Measurements from ENCODE around the gene MYO10. TPM values are rescaled to one million over a fixed set of nuclear protein-coding genes. Genes with fewer than 3 reads are reported as not detected.

MYO10 gene
- polyA plus RNA-seq, 3 donors, result 0.23 to 1.1 (median 0.35) TPM

- Histone ChIP-seq H3K27me3 (ENCODE audit: control insufficient read depth in 2 of 2, insufficient read depth in 2 of 2, low read length in 2 of 2) (no peaks in the 10 kb centered on the region), H2AFZ (ENCODE audit: insufficient read depth, low read depth, low read length, poor library complexity, severe bottlenecking) (no peak overlapping the region), H4K20me1 (ENCODE audit: insufficient read depth, low read length) (no peaks in the 10 kb centered on the region), H3K4me3 (replicated peaks in 1 of 3; ENCODE audit: low read depth in 2 of 3, low read length in 3 of 3) (no peak overlapping the region), H3K36me3 (replicated peaks in 1 of 2; ENCODE audit: control insufficient read depth in 1 of 2, insufficient read depth in 2 of 2, low read length in 2 of 2) (no peaks in the 10 kb centered on the region), H3K9ac (ENCODE audit: insufficient read depth, low read length, poor library complexity, severe bottlenecking) (no peak overlapping the region), H3K9me3 (replicated peaks in 1 of 2; ENCODE audit: control insufficient read depth in 1 of 2, insufficient read depth in 1 of 2, low read length in 2 of 2) (no peaks in the 10 kb centered on the region), H3K4me1 (ENCODE audit: control insufficient read depth in 1 of 2, insufficient read depth in 2 of 2, low read length in 2 of 2) (no peaks in the 10 kb centered on the region), H3K79me2 (ENCODE audit: insufficient read depth, low read length) (no peaks in the 10 kb centered on the region), H3K4me2 (replicated peaks; ENCODE audit: extremely low read depth, low read length, poor library complexity, severe bottlenecking) (no peak overlapping the region), H3K27ac (ENCODE audit: low read depth in 1 of 2, low read length in 2 of 2) (no peak overlapping the region)
- peaks cover 3% of the 10 kb centered on the region for H3K4me1 Mint-ChIP-seq
- no peak for DNase-seq
- 100% methylated on average over 2 of the region's 3 CpGs for WGBS (ENCODE audit: insufficient coverage)
- no peak overlapping the region for H3K4me3 Mint-ChIP-seq
- H3K27me3 Mint-ChIP-seq (ENCODE audit: low read depth in 3 of 3), result peaks cover 0 to 3% (median 0%) of the 10 kb centered on the region in 3 donors
- H3K9me3 Mint-ChIP-seq, result peaks cover 0 to 1% (median 0%) of the 10 kb centered on the region in 7 donors
- peaks cover 0 to 8% of the 10 kb centered on the region in 2 donors for H3K36me3 Mint-ChIP-seq
- no peak overlapping the region for H3K27ac Mint-ChIP-seq
- TF ChIP-seq, protein P1, sequence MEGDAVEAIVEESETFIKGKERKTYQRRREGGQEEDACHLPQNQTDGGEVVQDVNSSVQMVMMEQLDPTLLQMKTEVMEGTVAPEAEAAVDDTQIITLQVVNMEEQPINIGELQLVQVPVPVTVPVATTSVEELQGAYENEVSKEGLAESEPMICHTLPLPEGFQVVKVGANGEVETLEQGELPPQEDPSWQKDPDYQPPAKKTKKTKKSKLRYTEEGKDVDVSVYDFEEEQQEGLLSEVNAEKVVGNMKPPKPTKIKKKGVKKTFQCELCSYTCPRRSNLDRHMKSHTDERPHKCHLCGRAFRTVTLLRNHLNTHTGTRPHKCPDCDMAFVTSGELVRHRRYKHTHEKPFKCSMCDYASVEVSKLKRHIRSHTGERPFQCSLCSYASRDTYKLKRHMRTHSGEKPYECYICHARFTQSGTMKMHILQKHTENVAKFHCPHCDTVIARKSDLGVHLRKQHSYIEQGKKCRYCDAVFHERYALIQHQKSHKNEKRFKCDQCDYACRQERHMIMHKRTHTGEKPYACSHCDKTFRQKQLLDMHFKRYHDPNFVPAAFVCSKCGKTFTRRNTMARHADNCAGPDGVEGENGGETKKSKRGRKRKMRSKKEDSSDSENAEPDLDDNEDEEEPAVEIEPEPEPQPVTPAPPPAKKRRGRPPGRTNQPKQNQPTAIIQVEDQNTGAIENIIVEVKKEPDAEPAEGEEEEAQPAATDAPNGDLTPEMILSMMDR (IDR thresholded peaks at IDR 0.05), result no peak
- intact Hi-C loops (cut with micrococcal nuclease), result no loop called here
Measured at GRCh38 chr5:16707869-16708192, 228.3 kb downstream of the MYO10 start.

- no peak overlapping the region for H3K4me3 ChIP-seq (replicated peaks in 1 of 3; ENCODE audit: low read depth in 2 of 3, low read length in 3 of 3)
- Mint-ChIP-seq H3K36me3 (peaks cover 0 to 8% of the 10 kb centered on the region in 2 donors), H3K4me3 (no peak overlapping the region), H3K4me1 (peaks cover 3% of the 10 kb centered on the region), H3K9me3 (peaks cover 0 to 1% (median 0%) of the 10 kb centered on the region in 7 donors), H3K27me3 (ENCODE audit: low read depth in 3 of 3) (peaks cover 0 to 3% (median 0%) of the 10 kb centered on the region in 3 donors), H3K27ac (no peak overlapping the region)
- no peak overlapping the region for H3K27ac ChIP-seq (ENCODE audit: low read depth in 1 of 2, low read length in 2 of 2)
- no peak overlapping the region for H2AFZ ChIP-seq (ENCODE audit: insufficient read depth, low read depth, low read length, poor library complexity, severe bottlenecking)
- H3K27me3 ChIP-seq (ENCODE audit: control insufficient read depth in 2 of 2, insufficient read depth in 2 of 2, low read length in 2 of 2), result no peaks in the 10 kb centered on the region
- no peaks in the 10 kb centered on the region for H3K9me3 ChIP-seq (replicated peaks in 1 of 2; ENCODE audit: control insufficient read depth in 1 of 2, insufficient read depth in 1 of 2, low read length in 2 of 2)
- H3K36me3 ChIP-seq (replicated peaks in 1 of 2; ENCODE audit: control insufficient read depth in 1 of 2, insufficient read depth in 2 of 2, low read length in 2 of 2), result no peaks in the 10 kb centered on the region
- WGBS (ENCODE audit: insufficient coverage), result 100% methylated on average over 4 of the region's 9 CpGs
- intact Hi-C loops (cut with micrococcal nuclease), result no loop called here
- TF ChIP-seq, protein P1 (IDR thresholded peaks at IDR 0.05), result no peak
- no peaks in the 10 kb centered on the region for H3K79me2 ChIP-seq (ENCODE audit: insufficient read depth, low read length)
- H3K4me2 ChIP-seq (replicated peaks; ENCODE audit: extremely low read depth, low read length, poor library complexity, severe bottlenecking), result no peak overlapping the region
- no peak for DNase-seq
- H3K9ac ChIP-seq (ENCODE audit: insufficient read depth, low read length, poor library complexity, severe bottlenecking), result no peak overlapping the region
- no peaks in the 10 kb centered on the region for H4K20me1 ChIP-seq (ENCODE audit: insufficient read depth, low read length)
- no peaks in the 10 kb centered on the region for H3K4me1 ChIP-seq (ENCODE audit: control insufficient read depth in 1 of 2, insufficient read depth in 2 of 2, low read length in 2 of 2)
Measured at GRCh38 chr5:16707168-16707868, 228.8 kb downstream of the MYO10 start.
